Activated CD4-positive, alpha-beta T cell treated with anti-CD3 and anti-CD28 coated beads for 48 hours (primary cell): ENCODE results near the gene BAIAP3.

Experiments used
- DNase-seq: peaks from one replicate; pipeline ENCODE4 v3.0.0-alpha.2; 2020

BAIAP3 gene

DNA sequence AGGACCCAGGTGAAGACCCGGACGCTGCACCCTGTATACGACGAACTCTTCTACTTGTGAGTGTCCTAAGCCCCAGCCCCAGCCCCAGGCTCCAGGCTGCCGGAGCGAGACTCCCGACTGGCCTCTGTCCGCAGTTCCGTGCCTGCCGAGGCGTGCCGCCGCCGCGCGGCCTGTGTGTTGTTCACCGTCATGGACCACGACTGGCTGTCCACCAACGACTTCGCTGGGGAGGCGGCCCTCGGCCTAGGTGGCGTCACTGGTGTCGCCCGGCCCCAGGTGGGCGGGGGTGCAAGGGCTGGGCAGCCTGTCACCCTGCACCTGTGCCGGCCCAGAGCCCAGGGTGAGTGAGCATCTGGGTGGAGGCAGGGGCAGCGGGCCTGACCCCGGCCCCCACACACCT, 14.5 kb downstream of the BAIAP3 start:
- no peak for DNase-seq

GRCh38 chr16:1348441-1348840, 15.0 kb downstream of the BAIAP3 start:
- no peak for DNase-seq

DNA sequence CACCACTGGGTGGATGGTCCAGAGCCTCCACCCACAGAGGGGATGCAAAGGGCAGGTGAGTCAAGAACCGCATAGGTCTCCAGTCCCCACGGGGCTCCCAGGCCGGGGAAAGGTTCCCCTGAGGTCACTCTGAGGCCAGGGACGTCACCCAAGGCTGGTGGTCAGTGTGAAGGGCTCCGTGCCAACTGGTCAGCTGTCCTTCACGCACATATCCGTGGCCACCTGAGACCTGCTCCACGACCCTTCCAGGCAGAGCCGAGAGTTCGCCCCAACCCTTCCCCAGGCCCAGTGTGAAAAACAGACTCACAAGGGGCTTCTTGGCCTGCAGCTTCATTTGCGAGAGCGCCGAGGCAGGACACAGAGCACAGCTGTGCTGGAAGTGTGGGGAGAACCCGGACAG, 15.5 kb downstream of the BAIAP3 start:
- no peak for DNase-seq

DNA sequence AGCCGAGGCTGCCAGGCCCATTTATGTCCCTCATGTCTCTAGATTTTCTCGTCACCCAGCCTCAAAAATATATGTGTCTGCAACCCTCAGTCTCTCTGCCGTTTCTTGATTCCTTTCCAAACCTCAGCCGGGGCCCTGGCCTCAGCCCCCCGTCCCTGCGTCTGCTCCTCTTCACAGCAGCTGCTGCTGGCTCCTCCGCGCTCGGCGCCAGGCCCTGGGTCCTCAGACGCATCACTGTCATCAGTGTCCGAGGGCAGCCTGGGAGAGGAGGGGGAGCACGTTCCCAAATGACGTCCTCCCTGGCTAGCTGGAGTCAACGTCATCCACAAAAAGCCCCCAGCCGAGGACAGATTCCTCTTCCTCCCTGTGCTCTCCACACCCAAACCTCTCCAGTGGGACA, 15.9 kb downstream of the BAIAP3 start:
- DNase-seq: no peak

GRCh38 chr16:1349951-1350350, 16.5 kb downstream of the BAIAP3 start:
- no peak for DNase-seq

DNA sequence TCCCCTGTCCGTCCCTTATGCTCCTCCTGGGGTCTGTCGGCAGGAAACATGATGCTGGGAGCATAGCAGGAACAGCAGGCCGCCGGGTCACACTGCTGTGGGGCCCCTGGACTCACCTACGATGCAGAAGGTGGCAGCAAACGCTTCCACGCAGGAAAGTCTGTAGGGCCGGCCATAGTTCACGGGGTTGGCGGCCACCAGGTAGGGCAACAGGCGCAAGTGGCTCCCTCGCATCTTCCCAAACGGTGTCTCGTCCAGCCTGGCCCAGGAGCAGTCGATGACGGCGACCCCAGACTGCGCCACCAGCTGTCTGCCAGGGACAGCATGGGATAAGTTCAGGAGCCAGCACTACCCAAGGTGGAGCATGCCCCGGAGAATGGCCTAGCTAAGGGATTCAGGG, 17.2 kb downstream of the BAIAP3 start:
- no peak for DNase-seq

- DNase-seq: peak; percentile 49
Observed at GRCh38 chr16:1351215-1351581, 17.8 kb downstream of the BAIAP3 start.

DNA sequence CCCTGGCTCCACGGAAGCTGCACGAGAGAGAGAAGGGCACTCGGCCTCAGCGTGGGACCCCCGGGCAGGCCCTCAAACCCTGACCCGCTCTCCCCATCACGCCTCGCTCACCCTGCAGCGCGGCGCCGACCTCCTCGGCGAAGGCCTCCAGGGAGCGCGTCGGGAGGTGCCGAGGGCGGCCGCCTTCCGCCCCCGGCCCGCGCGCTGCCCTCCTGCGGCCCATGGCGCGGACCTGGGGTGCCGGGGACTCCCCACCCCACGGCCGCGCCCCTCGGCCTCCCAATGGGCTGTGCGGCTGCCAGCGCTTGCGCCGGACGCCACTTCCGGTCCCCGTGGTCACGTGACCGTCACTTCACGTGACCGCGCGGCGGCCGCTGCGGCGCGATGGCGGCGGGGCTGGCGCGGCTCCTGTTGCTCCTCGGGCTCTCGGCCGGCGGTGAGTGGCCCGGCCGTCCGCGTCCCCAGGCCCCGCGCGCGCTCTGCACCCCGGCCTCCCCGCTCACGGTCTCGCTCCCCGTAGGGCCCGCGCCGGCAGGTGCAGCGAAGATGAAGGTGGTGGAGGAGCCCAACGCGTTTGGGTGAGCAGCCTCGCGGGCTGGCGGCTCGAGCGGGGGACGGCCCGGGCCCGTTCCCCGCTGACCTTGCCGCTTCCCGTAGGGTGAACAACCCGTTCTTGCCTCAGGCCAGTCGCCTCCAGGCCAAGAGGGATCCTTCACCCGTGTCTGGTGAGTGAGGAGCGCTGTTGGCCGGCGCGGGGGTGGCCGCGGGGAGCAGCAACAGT, 18.3 kb downstream of the BAIAP3 start, which contains the start of the genes GNPTG and TSR3:
GNPTG (plus strand) TSS at position 350 of the 781 bp plus-strand sequence; CDS start at position 385, 35 bp downstream.
TSR3 (minus strand) TSS at position 297 of the 781 bp plus-strand sequence; CDS start at position 223, 74 bp downstream.
- DNase-seq: peak; percentile 87

DNA sequence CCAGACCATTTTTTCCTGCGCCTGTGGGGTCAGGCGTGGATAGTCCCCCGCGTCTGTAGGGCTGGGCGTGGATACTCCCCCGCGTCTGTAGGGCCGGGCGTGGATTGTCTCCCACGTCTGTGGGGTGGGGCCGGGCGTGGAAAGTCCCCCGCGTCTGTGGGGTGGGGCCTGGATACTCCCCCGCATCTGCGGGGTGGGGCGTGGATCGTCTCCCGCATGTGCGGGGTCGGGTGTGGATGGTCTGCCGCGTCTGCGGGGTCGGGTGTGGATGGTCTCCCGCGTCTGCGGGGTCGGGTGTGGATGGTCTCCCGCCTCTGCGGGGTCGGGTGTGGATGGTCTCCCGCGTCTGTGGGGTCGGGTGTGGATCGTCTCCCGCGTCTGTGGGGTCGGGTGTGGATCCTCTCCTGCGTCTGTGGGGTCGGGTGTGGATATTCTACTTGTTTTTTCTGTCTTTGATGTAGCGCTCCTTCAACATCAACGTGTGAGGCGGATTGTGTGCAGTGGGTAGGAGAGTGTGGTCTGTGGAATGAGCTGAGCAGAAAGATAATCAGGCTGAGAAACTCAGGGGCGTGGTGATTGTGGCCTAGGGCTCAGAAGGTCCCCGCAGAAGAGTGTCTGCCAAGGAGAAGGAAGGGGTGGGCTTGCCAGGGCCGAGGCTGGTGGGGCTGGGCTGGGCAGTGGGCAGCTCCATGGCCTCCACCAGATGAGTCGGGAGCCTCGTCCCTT, 21.5 kb downstream of the BAIAP3 start:
- no peak for DNase-seq

DNA sequence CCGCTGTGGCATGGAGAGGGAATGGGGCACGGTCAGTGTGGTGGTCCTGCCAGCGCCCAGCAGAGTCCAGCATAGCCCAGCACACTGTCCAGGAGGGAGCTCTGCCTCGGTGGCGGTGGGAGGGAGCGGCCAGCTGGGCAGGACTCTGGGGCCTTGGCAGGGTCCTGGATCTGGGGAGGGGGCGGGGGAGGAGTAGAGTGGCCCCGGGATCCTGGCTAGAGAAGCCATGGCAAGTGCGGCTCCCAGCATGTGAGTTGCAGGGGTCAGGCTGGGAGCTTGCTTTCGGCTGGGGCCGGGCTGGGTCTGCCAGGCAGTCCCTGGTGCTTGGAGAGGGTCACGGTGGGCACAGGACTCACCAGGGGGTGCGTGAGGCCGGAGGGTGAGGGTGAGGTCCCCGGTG, 22.1 kb downstream of the BAIAP3 start:
- DNase-seq: no peak

DNA sequence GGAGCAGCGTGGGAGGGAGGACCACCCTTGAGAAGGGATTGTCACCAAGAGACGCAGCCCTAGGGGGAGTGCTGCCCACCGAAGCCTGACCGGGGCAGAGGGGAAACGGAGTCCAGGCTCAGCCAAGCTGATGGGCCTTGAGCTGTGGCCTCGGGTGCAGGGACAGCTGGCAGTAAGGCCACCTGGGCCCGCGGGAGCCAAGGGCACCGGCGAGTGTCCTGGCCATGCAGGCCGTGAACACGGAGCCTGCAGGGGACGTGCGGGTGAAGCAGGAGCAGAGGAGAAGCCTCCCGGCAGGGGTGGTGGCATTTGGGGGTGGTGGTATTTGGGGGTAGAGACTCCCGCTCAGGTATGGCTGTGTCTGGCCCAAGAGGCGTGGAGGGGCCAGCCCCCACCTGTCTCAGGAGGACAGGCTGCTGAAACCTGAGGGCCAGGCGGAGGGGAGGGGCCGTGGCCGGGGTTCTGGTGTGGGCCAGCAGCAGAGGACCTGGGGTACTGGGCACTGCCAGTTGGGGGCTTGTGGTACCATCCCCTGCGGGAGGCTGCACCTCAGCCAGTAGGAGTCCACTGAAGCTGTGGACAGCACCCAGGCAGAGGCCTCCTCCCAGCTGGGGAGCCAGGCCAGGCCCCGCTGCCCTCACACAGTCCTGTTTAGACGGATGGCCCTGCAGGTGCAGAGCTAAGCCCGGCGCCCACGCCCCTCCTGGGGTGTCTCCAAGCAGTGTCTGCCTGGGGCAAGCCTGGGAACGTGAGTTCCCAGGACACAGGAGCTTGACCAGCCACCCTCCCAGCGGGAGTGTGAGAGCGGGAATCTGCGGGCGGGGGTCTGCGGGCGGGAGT, 22.8 kb downstream of the BAIAP3 start:
- no peak for DNase-seq

DNA sequence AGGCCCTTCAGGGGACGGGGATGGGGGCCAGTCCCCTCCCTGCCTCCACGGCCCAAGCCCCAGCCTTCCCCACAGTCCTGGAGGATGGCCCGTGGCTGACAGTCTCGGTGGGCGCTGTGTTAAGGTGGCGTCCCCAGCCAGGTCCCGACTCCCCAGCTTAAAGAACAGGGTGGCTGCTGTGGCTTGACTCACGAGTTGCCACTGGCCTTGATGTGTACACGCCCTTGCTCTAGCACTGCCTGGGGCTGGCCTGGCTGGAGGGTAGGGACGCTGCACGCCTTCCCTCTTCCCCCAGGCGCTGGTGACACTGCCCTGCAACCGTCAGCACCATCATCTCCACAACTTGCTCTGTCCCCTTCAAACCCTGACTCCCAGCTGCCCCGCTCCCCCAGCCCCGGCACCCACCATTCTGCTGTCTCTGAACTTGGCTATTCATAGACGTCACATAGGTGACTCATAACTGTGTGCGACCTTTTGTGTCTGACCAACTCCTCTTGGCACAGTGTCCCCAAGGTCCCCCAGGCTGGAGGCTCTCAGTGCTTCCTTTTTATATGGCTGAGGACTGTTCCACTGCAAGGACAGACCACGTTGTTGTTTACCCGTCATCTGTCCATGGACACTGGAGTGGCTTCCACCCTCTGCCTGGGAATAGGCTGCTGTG, 24.6 kb downstream of the BAIAP3 start:
- DNase-seq: no peak

DNA sequence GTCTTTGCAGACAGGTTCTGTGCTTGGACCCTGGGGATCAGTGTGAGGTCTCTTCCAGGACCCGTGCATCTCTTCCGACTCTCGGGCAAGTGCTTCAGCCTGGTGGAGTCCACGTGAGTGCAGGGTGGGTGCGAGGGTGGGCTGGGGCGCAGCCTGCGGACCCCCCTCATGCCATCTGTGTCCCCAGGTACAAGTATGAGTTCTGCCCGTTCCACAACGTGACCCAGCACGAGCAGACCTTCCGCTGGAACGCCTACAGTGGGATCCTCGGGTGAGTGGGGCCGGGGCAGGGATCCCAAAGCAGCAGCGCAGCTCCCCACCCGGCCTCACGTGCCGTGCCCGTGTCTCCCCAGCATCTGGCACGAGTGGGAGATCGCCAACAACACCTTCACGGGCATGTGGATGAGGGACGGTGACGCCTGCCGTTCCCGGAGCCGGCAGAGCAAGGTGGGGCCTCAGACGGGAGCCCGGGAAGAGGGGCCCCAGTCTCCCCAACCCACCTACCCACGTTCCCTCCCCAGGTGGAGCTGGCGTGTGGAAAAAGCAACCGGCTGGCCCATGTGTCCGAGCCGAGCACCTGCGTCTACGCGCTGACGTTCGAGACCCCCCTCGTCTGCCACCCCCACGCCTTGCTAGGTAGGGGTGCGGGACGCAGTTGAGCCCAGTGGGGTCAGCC, 28.4 kb downstream of the BAIAP3 start:
- no peak for DNase-seq

DNA sequence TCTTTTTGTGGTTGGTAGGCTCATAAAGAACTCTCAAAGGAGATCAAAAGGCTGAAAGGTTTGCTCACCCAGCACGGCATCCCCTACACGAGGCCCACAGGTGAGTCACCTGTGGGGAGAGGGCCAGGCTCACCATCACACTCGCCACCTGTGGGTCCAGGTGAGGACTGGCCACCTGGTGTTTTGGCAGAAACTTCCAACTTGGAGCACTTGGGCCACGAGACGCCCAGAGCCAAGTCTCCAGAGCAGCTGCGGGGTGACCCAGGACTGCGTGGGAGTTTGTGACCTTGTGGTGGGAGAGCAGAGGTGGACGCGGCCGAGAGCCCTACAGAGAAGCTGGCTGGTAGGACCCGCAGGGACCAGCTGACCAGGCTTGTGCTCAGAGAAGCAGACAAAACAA, 29.4 kb downstream of the BAIAP3 start:
- DNase-seq: no peak

GRCh38 chr16:1363501-1364041, 30.1 kb downstream of the BAIAP3 start:
- DNase-seq: peak; percentile 83

- no peak for DNase-seq
Observed at GRCh38 chr16:1364510-1364909, 31.1 kb downstream of the BAIAP3 start.

GRCh38 chr16:1366060-1366711, 32.7 kb downstream of the BAIAP3 start:
- DNase-seq: no peak

DNA sequence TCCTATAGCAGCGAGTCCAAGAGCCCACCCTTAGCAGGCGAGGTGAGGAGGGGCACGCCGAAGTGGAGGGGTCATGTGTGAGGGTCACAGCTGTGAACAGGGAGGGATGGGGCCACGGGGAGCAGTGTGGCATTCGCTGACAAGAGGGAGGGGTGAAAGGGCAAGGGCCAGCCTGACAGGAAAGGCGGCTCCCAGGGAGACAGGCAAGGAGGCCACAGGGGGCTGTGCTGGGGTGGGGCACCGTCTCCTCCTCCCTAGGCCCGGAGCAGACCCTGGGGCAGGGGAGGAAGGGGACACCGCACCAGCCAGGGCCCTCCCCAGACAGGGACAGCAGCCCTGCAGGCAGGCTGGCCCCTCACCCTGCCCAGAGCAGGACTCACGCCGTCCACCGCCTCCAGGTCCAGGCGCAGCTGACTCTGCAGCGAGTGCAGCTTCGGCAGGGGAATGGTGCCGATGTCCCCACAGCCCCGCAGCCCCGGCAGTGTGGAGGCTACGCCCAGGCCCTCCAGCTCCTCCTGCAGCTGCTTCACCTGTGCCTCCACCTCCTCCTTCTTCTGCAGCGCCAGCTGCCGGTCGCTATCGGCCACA, 33.4 kb downstream of the BAIAP3 start:
- no peak for DNase-seq

GRCh38 chr16:1367486-1368174, 34.2 kb downstream of the BAIAP3 start:
- DNase-seq: no peak
